Small intestine (tissue), 7 donors: ENCODE data around the gene SRP54. TPM values are rescaled to one million over a fixed set of nuclear protein-coding genes. Genes with fewer than 3 reads are reported as not detected.
"Not testable (repeated sequence)": the region's sequence is repeated elsewhere in the genome, so short reads cannot be mapped to it uniquely, and the experiment has no call there.

Source experiments
- DNase-seq, 2 donors: peaks; one replicate each; pipeline versions ENCODE4 v3.0.0 to v3.0.0-alpha.2; 2013
- FAIRE-seq: peaks from 2 replicates; lab custom pipeline; 2012; peaks lifted over from hg19 to GRCh38; lab: Jason Lieb, UNC
- H3K27ac ChIP-seq, 3 donors: one replicate each; pipeline ENCODE4 v1.5.1; 2013; ENCODE audit warnings: low read length in 2 of 3, mild to moderate bottlenecking in 2 of 3, control low read depth in 1 of 3, inconsistent platforms in 1 of 3, low read depth in 1 of 3, moderate library complexity in 1 of 3
- H3K27me3 ChIP-seq, 3 donors: one replicate each; pipeline ENCODE4 v1.6.1; 2013; ENCODE audit warnings: low read length in 3 of 3, inconsistent platforms in 1 of 3; ENCODE audit not compliant: control insufficient read depth in 3 of 3, insufficient read depth in 3 of 3
- H3K36me3 ChIP-seq, 3 donors: one replicate each; pipeline ENCODE4 v1.6.1; 2013; ENCODE audit warnings: low read length in 3 of 3, inconsistent platforms in 1 of 3, low read depth in 1 of 3, mild to moderate bottlenecking in 1 of 3, moderate library complexity in 1 of 3; ENCODE audit not compliant: control insufficient read depth in 3 of 3, insufficient read depth in 2 of 3
- H3K4me1 ChIP-seq, 3 donors: one replicate each; pipeline ENCODE4 v1.6.1; 2013; ENCODE audit warnings: low read length in 2 of 3, inconsistent platforms in 1 of 3, low read depth in 1 of 3, mild to moderate bottlenecking in 1 of 3, moderate library complexity in 1 of 3; ENCODE audit not compliant: control insufficient read depth in 3 of 3, insufficient read depth in 2 of 3
- H3K4me3 ChIP-seq, 3 donors: one replicate each; pipeline ENCODE4 v1.5.1; 2013; ENCODE audit warnings: low read length in 3 of 3, control low read depth in 1 of 3, inconsistent platforms in 1 of 3, low read depth in 1 of 3, mild to moderate bottlenecking in 1 of 3, moderate library complexity in 1 of 3
- H3K9me3 ChIP-seq, 2 donors: one replicate each; pipeline ENCODE4 v1.6.1; 2013; ENCODE audit warnings: low read depth in 1 of 2, low read length in 1 of 2; ENCODE audit not compliant: control insufficient read depth in 2 of 2, insufficient read depth in 1 of 2
- WGBS, 3 donors: extraction: QIAGEN DNeasy Blood & Tissue Kit; methylation state at CpG; one replicate each; pipeline ENCODE4 v1.1.7; 2013; 5-methylcytosine and 5-hydroxymethylcytosine counted together
- polyA plus RNA-seq, 4 donors: library from polyadenylated mRNA; stranded (reverse) in 3 of 4; unstranded in 1 of 4; fragments of 200-250 nt in 3 of 4; fragments of 120-200 nt in 1 of 4; gene quantifications; one replicate each; pipeline versions ENCODE4 v1.2.1 to v1.2.3, GENCODE V29; 2013
- donor health status: healthy with polysubstance abuse.
- donor health status: control.
- donor health status: control.
- donor health status: Bipolar disorder and iron deficiency.
- donor health status: healthy.

The SRP54 gene
- polyA plus RNA-seq, 4 donors: 31.3 to 59.6 (median 35.9) TPM

DNA sequence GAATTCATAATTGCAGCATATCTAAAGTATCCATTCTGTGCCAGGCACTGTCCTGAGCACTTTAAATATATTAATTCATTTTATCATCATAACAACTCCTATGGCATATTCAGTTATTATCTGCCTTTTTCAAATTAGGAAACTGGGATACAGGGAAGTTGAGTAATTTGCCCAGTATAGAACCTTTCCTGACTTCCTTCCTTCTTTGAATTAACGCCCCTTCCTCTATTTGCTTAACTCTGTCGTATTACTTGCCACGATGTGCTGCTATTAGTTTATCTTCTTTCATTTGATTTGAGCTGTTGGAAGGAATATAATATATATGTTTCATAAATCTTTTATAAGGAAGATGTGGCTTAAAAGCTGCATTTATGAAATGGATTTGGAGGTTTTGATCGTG lies 37.9 kb downstream of the SRP54 start:
- DNase-seq (no peak), FAIRE-seq (no peak)
- Histone ChIP-seq H3K4me3 (no peak overlapping the region), H3K9me3 (no peaks in the 10 kb centered on the region), H3K27me3 (no peaks in the 10 kb centered on the region), H3K36me3 (peaks cover 7 to 19% (median 15%) of the 10 kb centered on the region in 3 donors), H3K27ac (no peak overlapping the region), H3K4me1 (no peaks in the 10 kb centered on the region)
- WGBS, 3 donors: 79 to 90% (median 89%) methylated on average over 4 of the region's 4 CpGs

DNA sequence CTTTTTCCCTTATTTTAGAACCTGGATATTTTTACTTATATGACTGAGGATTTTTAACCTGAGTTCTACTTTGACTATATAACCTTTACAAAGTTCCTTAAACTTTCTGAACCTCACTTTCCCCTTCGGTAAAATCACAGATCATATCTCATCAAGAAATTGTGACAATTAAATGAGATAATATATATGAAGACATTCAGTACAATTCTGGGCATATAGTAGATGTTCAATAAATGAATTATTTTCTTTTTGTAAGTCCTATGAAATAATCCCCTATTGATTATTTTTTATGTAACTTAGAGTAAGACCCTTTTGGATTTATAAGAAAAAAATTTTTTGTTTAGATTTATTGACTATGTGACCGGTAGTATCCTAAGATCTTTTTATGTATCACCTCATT lies 45.6 kb downstream of the SRP54 start:
- Histone ChIP-seq H3K9me3 (peaks cover 0 to 5% of the 10 kb centered on the region in 2 donors), H3K27me3 (no peaks in the 10 kb centered on the region), H3K27ac (no peak overlapping the region), H3K4me3 (no peak overlapping the region), H3K36me3 (peaks cover 4 to 52% (median 10%) of the 10 kb centered on the region in 3 donors), H3K4me1 (no peaks in the 10 kb centered on the region)
- DNase-seq: no peak
- 93 to 98% (median 97%) methylated on average over 2 of the region's 2 CpGs for WGBS, 3 donors
- no peak for FAIRE-seq

DNA sequence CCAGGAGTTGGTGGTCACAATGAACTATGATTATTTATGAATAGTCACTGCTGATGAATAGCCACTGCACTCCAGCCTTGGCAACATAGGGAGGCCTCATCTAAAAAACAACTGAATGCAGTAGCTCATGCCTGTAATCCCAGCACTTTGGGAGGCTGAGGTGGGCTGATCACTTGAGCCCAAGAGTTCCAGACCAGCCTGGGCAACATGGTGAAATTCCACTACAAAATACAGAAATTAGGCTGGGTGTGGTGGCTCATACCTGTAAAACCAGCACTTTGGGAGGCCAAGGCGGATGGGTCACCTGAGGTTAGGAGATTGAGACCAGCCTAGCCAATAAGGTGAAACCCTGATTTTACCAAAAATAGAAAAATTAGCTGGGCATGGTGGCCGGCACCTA lies 49.8 kb downstream of the SRP54 start:
- Histone ChIP-seq H3K9me3 (peaks cover 1 to 22% of the 10 kb centered on the region in 2 donors), H3K27me3 (no peaks in the 10 kb centered on the region), H3K4me1 (no peaks in the 10 kb centered on the region), H3K36me3 (peaks cover 0 to 35% (median 7%) of the 10 kb centered on the region in 3 donors), H3K27ac (no peak overlapping the region), H3K4me3 (no peak overlapping the region)
- FAIRE-seq (no peak), DNase-seq (no peak)
- WGBS, 3 donors: 99 to 100% (median 100%) methylated on average over 2 of the region's 2 CpGs

DNA sequence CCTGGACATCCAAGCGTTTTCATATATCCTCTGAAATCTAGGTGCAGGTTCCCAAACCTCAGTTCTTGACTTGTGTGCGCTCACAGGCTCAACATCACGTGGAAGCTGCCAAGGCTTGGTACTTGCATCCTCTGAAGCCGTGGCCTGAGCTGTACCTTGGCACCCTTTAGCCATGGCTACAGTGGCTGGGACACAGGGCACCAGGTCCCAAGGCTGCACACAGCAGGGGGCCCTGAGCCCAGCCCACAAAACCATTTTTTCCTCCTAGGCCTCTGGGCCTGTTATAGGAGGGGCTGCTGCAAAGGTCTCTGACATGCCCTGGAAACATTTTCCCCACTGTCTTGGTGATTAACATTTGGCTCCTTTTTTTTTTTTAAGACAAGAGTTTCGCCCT lies 51.6 kb downstream of the SRP54 start:
- peak overlapping the region in 1 of 3 donors; percentile 41 for H3K27ac ChIP-seq
- no peak for FAIRE-seq
- no peak overlapping the region for H3K4me3 ChIP-seq
- no peaks in the 10 kb centered on the region for H3K4me1 ChIP-seq
- DNase-seq: no peak
- H3K36me3 ChIP-seq: peaks cover 0 to 34% (median 2%) of the 10 kb centered on the region in 3 donors
- H3K9me3 ChIP-seq: peaks cover 1 to 22% of the 10 kb centered on the region in 2 donors
- WGBS, 3 donors: 89 to 97% (median 96%) methylated on average over 5 of the region's 5 CpGs
- H3K27me3 ChIP-seq: no peaks in the 10 kb centered on the region

DNA sequence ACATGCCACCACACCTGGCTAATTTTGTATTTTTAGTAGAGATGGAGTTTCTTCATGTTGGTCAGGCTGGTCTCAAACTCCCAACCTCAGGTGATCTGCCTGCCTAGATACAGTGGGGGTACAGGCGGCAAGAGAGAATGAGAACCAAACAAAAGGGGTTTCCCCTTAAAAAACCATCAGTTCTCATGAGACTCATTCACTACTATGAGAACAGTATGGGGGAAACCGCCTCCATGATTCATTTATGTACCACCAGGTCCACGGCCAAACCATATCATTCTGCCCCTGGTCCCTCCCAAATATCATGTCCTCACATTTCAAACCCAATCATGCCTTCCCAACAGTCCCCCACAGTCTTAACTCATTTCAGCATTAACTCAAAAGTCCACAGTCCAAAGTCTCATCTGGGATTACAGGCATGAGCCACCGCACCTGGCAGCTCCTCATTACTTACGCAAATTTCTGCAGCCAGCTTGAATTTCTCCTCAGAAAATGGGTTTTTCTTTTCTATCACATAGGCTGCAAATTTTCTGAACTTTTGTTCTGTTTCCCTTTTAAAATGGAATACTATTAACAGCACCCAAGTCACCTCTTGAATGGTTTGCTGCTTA lies 52.3 kb downstream of the SRP54 start:
- not testable (repeated sequence) for H3K27ac ChIP-seq, H3K4me3 ChIP-seq

DNA sequence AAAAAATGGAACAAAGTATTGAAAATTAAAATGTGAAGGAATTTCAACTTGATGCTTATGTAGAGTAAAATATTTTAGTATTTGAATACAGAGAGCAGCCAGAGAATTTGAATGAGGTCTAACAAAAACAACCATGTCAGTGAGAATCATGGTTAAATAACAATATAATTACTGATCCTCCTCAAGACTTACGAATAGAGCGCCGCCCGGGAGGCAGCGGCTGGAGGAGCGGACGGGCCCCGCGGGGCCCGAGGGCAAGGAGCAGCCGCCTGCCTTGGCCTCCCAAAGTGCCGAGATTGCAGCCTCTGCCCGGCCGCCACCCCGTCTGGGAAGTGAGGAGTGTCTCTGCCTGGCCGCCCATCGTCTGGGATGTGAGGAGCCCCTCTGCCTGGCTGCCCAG lies 55.5 kb downstream of the SRP54 start:
- H3K4me1 ChIP-seq, H3K27ac ChIP-seq, H3K36me3 ChIP-seq, H3K4me3 ChIP-seq, DNase-seq, H3K27me3 ChIP-seq, FAIRE-seq: not testable (repeated sequence)
- WGBS, 3 donors: 93 to 100% (median 96%) methylated on average over 1 to 11 of the region's 17 CpGs
- peaks cover 1 to 18% of the 10 kb centered on the region in 2 donors for H3K9me3 ChIP-seq

More for the DNA sequence above, 52.3 kb downstream of the SRP54 start:
- FAIRE-seq, H3K4me1 ChIP-seq, H3K27me3 ChIP-seq: not testable (repeated sequence)
- Histone ChIP-seq H3K9me3 (peaks cover 1 to 22% of the 10 kb centered on the region in 2 donors), H3K36me3 (peaks cover 0 to 28% (median 0%) of the 10 kb centered on the region in 3 donors)
- peak; percentile 36 to 80 for DNase-seq
- 41 to 76% (median 61%) methylated on average over 5 of the region's 5 CpGs for WGBS, 3 donors

DNA sequence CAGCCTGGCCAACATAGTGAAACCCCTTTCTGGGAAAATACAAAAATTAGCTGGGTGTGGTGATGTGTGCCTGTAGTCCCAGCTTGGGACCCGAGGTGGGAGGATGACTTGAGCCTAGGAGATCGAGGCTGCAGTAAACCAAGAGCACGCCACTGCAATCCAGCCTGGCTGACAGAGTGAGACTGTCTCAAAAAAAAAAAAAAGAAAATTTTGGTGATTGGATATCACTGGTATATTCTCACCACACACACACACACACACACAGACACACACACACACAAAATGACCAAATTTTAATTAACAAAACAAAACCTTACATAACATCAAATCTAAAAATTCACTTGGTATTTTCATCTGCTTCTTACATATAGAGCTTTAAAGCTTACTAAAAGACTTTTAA lies 59.8 kb downstream of the SRP54 start:
- no peaks in the 10 kb centered on the region for H3K36me3 ChIP-seq
- peaks cover 0 to 6% (median 2%) of the 10 kb centered on the region in 3 donors for H3K4me1 ChIP-seq
- WGBS, 3 donors: 85 to 95% (median 91%) methylated on average over 3 of the region's 3 CpGs
- H3K27ac ChIP-seq: no peak overlapping the region
- DNase-seq (no peak), FAIRE-seq (no peak)
- H3K27me3 ChIP-seq: no peaks in the 10 kb centered on the region
- no peaks in the 10 kb centered on the region for H3K9me3 ChIP-seq
- no peak overlapping the region for H3K4me3 ChIP-seq

DNA sequence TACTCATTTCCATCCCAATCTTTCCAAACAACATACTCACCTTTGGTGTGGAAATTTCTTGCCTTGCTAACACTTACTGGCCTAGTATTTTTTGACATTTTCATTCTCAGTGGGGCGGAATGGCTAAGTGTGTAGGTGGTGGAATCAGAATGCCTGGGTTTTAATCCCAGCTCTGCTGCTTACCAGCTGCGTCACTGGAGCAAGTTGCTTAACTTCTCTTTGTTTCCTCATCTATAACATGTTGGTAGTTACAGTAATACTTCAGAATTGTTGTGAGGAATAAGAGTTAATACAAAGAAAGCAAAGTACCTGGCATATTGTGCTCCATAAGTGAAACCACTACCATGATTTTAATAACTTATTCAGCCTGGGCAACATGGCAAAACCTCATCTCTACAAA lies 60.3 kb downstream of the SRP54 start:
- no peak for FAIRE-seq
- H3K9me3 ChIP-seq: no peaks in the 10 kb centered on the region
- 93 to 100% (median 97%) methylated on average over 2 of the region's 2 CpGs for WGBS, 3 donors

More for the DNA sequence above, 60.3 kb downstream of the SRP54 start:
- DNase-seq: no peak
- Histone ChIP-seq H3K4me3 (no peak overlapping the region), H3K36me3 (no peaks in the 10 kb centered on the region), H3K4me1 (peaks cover 0 to 6% (median 6%) of the 10 kb centered on the region in 3 donors), H3K27ac (no peak overlapping the region), H3K27me3 (no peaks in the 10 kb centered on the region)
